GM19395 (cell line): ENCODE measurements around the gene PRDM16.

Source experiments
- ATAC-seq: cut with Tn5 transposase; IDR thresholded peaks from one replicate; pipeline ENCODE4 v1.9.1; 2021; ENCODE audit warnings: mild to moderate bottlenecking, moderate library complexity; ENCODE audit not compliant: unreplicated experiment

The PRDM16 gene

GRCh38 chr1:3176028-3176427, 107.0 kb downstream of the PRDM16 start:
- ATAC-seq: no peak

GRCh38 chr1:3176820-3177219, 107.8 kb downstream of the PRDM16 start:
- no peak for ATAC-seq

GRCh38 chr1:3178279-3178678, 109.3 kb downstream of the PRDM16 start:
- no peak for ATAC-seq

GRCh38 chr1:3179471-3179870, 110.5 kb downstream of the PRDM16 start:
- ATAC-seq: no peak

- ATAC-seq: no peak
Measured at GRCh38 chr1:3180915-3181314, 111.9 kb downstream of the PRDM16 start.

- no peak for ATAC-seq
Measured at GRCh38 chr1:3181956-3182355, 113.0 kb downstream of the PRDM16 start.

- no peak for ATAC-seq
Measured at GRCh38 chr1:3183411-3183810, 114.4 kb downstream of the PRDM16 start.

GRCh38 chr1:3183813-3184212, 114.8 kb downstream of the PRDM16 start:
- no peak for ATAC-seq

- no peak for ATAC-seq
Measured at GRCh38 chr1:3184666-3185065, 115.7 kb downstream of the PRDM16 start.

- no peak for ATAC-seq
Measured at GRCh38 chr1:3185896-3186525, 117.0 kb downstream of the PRDM16 start.

- no peak for ATAC-seq
Measured at GRCh38 chr1:3186526-3186921, 117.5 kb downstream of the PRDM16 start.

GRCh38 chr1:3187415-3188149, 118.6 kb downstream of the PRDM16 start:
- no peak for ATAC-seq

GRCh38 chr1:3188150-3188971, 119.4 kb downstream of the PRDM16 start:
- ATAC-seq: no peak

GRCh38 chr1:3190256-3191041, 121.4 kb downstream of the PRDM16 start:
- no peak for ATAC-seq

- no peak for ATAC-seq
Measured at GRCh38 chr1:3192361-3192760, 123.4 kb downstream of the PRDM16 start.

- ATAC-seq: no peak
Measured at GRCh38 chr1:3192825-3193224, 123.8 kb downstream of the PRDM16 start.

GRCh38 chr1:3193811-3194210, 124.8 kb downstream of the PRDM16 start:
- ATAC-seq: no peak

GRCh38 chr1:3194760-3195479, 125.9 kb downstream of the PRDM16 start:
- ATAC-seq: no peak

- ATAC-seq: no peak
Measured at GRCh38 chr1:3195480-3195815, 126.4 kb downstream of the PRDM16 start.

GRCh38 chr1:3195966-3196515, 127.0 kb downstream of the PRDM16 start:
- no peak for ATAC-seq
